ENCODE data around the gene CTLA4.

Gene CTLA4

GRCh38 chr2:203916756-203917155 lies 49.2 kb downstream of the CTLA4 start:
- no peak for TF ChIP-seq CTCF (IDR thresholded peaks at IDR 0.05)

GRCh38 chr2:203918264-203918663 lies 50.7 kb downstream of the CTLA4 start:
- no peak for TF ChIP-seq CTCF (IDR thresholded peaks at IDR 0.05)

GRCh38 chr2:203918839-203919238 lies 51.3 kb downstream of the CTLA4 start:
- TF ChIP-seq CTCF (IDR thresholded peaks at IDR 0.05) = no peak
